Measurements from ENCODE around the gene DELE1. TPM values are rescaled to one million over a fixed set of nuclear protein-coding genes. Genes with fewer than 3 reads are reported as not detected.

The DELE1 gene, protein sequence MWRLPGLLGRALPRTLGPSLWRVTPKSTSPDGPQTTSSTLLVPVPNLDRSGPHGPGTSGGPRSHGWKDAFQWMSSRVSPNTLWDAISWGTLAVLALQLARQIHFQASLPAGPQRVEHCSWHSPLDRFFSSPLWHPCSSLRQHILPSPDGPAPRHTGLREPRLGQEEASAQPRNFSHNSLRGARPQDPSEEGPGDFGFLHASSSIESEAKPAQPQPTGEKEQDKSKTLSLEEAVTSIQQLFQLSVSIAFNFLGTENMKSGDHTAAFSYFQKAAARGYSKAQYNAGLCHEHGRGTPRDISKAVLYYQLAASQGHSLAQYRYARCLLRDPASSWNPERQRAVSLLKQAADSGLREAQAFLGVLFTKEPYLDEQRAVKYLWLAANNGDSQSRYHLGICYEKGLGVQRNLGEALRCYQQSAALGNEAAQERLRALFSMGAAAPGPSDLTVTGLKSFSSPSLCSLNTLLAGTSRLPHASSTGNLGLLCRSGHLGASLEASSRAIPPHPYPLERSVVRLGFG
- polyA plus RNA-seq (2011; rRNA removed) = 65.4 and 110 TPM in 2 replicates
- polyA minus RNA-seq (2011; rRNA and poly(A)+ RNA removed) = 53.6 and 89.9 TPM in 2 replicates

DNA sequence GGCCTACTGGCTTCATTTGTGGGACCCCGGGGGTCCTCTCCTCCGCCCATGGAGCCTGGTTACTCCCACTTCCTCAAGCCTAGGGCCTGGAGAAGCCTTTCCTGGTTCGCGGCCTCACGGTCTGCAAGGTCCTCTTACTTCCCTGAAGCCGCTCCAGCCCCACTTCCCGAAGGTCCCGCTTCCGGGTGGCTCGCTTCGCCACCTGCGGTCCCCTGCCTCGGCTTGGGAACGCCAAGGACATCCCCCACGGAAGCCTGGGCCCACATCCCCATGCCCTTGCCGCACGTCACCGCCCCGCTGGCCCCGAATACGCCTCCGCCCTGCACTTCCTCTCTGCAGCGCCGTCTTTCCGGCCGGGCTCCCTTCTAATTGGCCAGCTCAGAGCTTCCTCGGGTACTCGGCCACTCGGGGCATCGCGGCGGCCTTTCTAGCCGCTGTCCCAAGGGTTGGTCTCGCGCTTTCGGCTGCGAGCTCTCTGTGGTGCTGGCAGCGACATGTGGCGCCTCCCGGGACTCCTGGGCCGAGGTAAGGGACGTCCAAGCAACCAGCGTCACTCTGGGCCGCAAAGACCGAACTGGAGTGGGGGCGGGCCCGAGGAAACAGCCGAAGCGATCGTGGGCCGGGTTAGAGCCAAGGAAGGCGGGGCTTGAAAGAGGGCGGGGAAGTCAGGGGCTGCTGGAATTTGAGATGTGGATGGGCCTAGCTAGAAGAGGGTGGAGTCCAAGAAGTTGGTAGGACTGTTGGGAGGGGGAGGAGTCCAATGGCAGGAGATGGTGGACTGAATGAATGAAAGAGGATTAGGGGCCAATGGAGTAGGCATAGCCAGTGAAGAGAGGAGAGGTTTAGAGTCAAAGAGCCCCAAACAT is at the start of gene DELE1:
Gene DELE1 (plus strand): TSS at position 424 of the 866 bp plus-strand sequence. CDS start 71 bp downstream, at position 495.
- Histone ChIP-seq H3K27me3 (ENCODE audit: control insufficient read depth, insufficient read depth, low read length) (no peaks in the 10 kb centered on the region), H3K36me3 (ENCODE audit: control insufficient read depth, insufficient read depth, low read length) (peaks cover 17% of the 10 kb centered on the region), H3K4me3 (ENCODE audit: low read depth, low read length) (peak within 1 kb of the TSS; percentile 65)
- ChIA-PET CTCF (interaction anchor here (0.7 to 4.2 kb wide), 8 partner anchors 10 to 790 kb away, joined by 3 to 23 read pairs (median 8); partner anchors contain the start of genes PCDH1 and RNF14), POLR2A (interaction anchor here (0.6 to 1.5 kb wide), 3 partner anchors 10 to 74 kb away, joined by 3 to 12 read pairs (median 4); no protein-coding TSS in a partner anchor)
- TF ChIP-seq, protein P1, sequence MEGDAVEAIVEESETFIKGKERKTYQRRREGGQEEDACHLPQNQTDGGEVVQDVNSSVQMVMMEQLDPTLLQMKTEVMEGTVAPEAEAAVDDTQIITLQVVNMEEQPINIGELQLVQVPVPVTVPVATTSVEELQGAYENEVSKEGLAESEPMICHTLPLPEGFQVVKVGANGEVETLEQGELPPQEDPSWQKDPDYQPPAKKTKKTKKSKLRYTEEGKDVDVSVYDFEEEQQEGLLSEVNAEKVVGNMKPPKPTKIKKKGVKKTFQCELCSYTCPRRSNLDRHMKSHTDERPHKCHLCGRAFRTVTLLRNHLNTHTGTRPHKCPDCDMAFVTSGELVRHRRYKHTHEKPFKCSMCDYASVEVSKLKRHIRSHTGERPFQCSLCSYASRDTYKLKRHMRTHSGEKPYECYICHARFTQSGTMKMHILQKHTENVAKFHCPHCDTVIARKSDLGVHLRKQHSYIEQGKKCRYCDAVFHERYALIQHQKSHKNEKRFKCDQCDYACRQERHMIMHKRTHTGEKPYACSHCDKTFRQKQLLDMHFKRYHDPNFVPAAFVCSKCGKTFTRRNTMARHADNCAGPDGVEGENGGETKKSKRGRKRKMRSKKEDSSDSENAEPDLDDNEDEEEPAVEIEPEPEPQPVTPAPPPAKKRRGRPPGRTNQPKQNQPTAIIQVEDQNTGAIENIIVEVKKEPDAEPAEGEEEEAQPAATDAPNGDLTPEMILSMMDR (IDR thresholded peaks at IDR 0.05; ENCODE audit: insufficient read depth, low read depth, low read length) = no peak
- peak; percentile 62 for DNase-seq (ENCODE audit: low read depth)

DNA sequence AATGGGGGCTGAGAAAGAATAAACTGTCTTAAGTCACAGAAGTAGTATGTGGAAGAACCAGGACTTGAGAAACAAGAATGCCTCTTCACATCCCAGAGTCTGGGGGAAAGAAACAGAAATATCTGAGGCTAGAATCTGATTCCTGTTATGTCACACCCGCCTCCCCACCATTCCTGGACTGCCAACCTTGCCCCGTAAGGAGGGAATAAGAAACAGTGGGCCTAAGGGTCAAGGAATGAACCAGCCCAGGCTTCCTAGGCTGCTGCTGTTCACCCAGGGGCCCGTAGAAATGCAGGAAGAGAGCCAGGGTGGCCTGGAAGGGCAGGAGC is 49.8 kb upstream of the DELE1 start:
- ChIA-PET POLR2A (no interaction called here), CTCF (interaction anchor here (11.6 kb wide), 1 partner anchor 177 kb away, joined by 341 read pairs; no protein-coding TSS in a partner anchor)
- no peak for DNase-seq (ENCODE audit: low read depth)
- Histone ChIP-seq H3K27me3 (ENCODE audit: control insufficient read depth, insufficient read depth, low read length) (peaks cover 45% of the 10 kb centered on the region), H3K36me3 (ENCODE audit: control insufficient read depth, insufficient read depth, low read length) (no peaks in the 10 kb centered on the region), H3K4me3 (ENCODE audit: low read depth, low read length) (no peak overlapping the region)
- TF ChIP-seq, protein P1 (IDR thresholded peaks at IDR 0.05; ENCODE audit: insufficient read depth, low read depth, low read length) = no peak

DNA sequence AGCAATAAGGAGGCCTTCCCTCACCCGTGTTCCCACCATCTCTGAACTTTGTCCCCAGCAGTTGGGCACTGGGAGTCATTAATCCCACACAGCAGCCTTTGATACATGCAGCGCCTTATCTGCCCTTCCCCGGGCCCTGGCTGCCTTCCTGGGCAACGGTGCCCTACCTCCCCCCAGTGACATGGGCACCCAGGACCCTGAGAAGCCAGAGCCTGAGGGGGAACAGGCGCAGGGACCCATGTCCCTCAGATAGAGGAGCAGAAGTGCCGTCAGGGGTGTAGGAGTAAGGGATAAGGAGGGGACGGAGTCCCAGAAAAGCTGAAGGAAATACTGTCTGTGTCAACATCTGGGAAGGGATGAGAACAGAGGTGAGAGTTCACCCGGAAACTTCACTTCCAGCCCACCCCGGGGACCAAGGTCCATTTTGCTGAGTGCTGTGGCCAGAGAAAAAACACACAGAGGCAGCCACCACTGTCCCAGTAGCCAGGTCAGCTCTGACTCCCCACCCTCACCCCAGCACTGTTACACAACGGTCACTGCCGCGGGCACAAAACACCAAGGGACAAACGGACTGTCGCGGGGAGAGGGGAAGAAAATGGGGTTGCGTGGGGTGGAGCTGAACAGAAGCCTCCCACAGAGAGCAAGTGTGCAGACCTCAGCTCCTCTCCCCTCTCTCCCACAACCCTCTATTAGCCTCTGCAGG is 49.3 kb upstream of the DELE1 start:
- CTCF ChIA-PET = interaction anchor here (11.6 kb wide), 1 partner anchor 177 kb away, joined by 341 read pairs; no protein-coding TSS in a partner anchor

DNA sequence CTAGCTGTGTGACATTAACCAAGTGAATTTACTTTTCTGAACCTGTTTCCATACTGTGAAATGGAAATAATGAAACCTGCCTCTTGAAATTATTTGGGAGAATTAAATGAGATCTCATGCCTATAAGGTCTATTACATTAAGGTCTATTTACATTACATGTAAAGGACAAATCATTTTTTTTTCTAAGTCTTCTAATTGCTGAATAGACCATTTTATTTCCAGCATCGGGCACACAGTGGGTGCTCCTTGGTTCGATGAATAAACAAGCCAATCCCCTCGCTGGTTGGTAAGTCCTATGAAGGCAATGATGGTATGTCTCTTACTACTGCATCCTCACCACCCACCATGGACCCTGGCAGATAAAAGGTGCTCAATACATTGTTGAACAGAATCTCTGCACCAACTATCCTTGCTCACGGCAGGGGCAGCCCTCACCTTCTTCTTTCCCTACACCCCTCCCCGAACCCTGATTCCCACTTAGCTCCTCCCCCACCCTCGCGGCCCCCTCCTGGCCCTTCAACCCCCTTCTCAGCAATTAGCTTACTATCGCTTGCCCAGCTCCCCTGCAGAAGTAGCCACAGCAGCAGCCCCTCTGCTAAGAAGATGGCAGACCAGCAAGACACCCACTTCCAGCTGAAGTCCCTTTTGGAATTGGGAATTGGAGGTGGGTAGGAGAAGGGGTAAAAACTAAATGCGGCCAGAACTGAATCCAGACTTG is 48.5 kb upstream of the DELE1 start:
- Histone ChIP-seq H3K36me3 (ENCODE audit: control insufficient read depth, insufficient read depth, low read length) (no peaks in the 10 kb centered on the region), H3K27me3 (ENCODE audit: control insufficient read depth, insufficient read depth, low read length) (peaks cover 44% of the 10 kb centered on the region), H3K4me3 (ENCODE audit: low read depth, low read length) (no peak overlapping the region)
- TF ChIP-seq, protein P1 (IDR thresholded peaks at IDR 0.05; ENCODE audit: insufficient read depth, low read depth, low read length) = no peak
- POLR2A ChIA-PET = no interaction called here
- no peak for DNase-seq (ENCODE audit: low read depth)
- CTCF ChIA-PET = interaction anchor here (0.5 to 11.6 kb wide), 4 partner anchors 14 to 178 kb away, joined by 3 to 341 read pairs (median 7); no protein-coding TSS in a partner anchor

More for the DNA sequence above, 49.3 kb upstream of the DELE1 start:
- peaks cover 44% of the 10 kb centered on the region for H3K27me3 ChIP-seq (ENCODE audit: control insufficient read depth, insufficient read depth, low read length)
- TF ChIP-seq, protein P1 (IDR thresholded peaks at IDR 0.05; ENCODE audit: insufficient read depth, low read depth, low read length) = no peak
- no peaks in the 10 kb centered on the region for H3K36me3 ChIP-seq (ENCODE audit: control insufficient read depth, insufficient read depth, low read length)
- POLR2A ChIA-PET = no interaction called here
- DNase-seq (ENCODE audit: low read depth) = no peak
- H3K4me3 ChIP-seq (ENCODE audit: low read depth, low read length) = no peak overlapping the region
